DND-41 (cell line): Measurements from ENCODE around the gene CLEC14A.

ENCODE experiments used
- CTCF ChIP-seq: IDR thresholded peaks from 2 replicates; pipeline ENCODE4 v1.5.1; 2012; ENCODE audit warnings: borderline replicate concordance, low read length, moderate library complexity, mild to moderate bottlenecking; ENCODE audit not compliant: poor library complexity, severe bottlenecking; ENCODE audit errors: extremely low read depth
- EZH2 ChIP-seq: IDR thresholded peaks from 3 replicates; pipeline ENCODE4 v1.6.1; 2012; ENCODE audit warnings: borderline replicate concordance, low read depth, mild to moderate bottlenecking, moderate library complexity, low read length, inconsistent platforms; ENCODE audit not compliant: severe bottlenecking

- TF ChIP-seq CTCF (no peak), EZH2 (no peak)
Measured at GRCh38 chr14:38262844-38263243, 7.0 kb upstream of the CLEC14A start.
